GM12872 (cell line): ENCODE measurements around the gene ELANE.

Experiments
- CTCF ChIP-seq: IDR thresholded peaks from 3 replicates; pipeline ENCODE4 v1.5.1; 2011; ENCODE audit warnings: low read depth, mild to moderate bottlenecking, low read length, moderate library complexity; ENCODE audit not compliant: insufficient read depth

The ELANE gene

GRCh38 chr19:901216-902092 is 49.4 kb downstream of the ELANE start:
- no peak for TF ChIP-seq CTCF

DNA sequence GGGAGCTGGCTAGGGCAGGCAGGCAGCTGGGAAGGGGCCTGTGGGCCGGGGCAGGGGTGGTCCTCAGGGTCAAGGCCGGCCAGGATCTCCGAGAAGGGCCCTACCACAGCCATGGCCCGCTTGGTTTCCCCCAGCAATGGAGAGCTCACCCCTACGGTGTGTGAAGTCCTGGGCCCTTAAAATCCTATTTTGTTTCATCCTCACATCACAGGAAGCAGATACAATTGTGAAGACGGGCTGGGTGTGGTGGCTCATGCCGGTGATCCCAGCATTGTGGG is 49.9 kb downstream of the ELANE start:
- TF ChIP-seq CTCF: no peak

DNA sequence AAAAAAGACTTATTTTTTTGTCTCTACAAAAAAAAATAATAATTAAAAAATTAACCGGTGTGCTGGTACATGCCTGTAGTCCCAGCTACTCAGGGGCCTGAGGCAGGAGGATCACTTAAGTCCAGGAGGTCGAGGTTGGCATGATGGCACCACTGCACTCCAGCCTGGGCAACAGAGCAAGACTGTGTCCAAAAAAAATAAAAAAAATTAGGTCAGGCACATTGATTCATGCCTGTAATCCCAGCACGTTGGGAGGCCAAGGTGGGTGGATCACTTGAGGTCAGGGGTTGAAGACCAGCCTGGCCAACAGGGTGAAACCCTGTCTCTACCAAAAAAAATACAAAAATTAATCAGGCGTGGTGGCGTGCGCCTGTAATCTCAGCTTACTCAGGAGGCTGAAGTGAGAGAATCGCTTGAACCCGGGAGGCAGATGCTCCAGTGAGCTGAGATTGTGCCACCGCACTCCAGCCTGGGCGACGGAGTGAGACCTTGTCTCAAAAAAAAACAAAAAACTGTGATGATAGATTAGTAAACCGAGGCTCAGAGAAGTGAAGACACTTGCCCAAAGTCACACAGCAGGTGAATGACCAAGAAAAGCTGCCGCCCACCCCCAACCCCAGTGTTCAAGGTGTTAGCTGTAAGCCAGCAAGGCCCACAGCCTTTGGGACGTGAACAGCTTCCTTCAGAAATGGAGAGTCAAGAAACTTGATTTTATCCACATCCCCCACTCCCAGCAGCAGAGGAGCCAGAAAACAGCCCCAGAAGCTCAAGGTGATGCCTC is 50.5 kb downstream of the ELANE start:
- no peak for TF ChIP-seq CTCF

- TF ChIP-seq CTCF: no peak
Observed at GRCh38 chr19:903266-903797, 51.2 kb downstream of the ELANE start.

DNA sequence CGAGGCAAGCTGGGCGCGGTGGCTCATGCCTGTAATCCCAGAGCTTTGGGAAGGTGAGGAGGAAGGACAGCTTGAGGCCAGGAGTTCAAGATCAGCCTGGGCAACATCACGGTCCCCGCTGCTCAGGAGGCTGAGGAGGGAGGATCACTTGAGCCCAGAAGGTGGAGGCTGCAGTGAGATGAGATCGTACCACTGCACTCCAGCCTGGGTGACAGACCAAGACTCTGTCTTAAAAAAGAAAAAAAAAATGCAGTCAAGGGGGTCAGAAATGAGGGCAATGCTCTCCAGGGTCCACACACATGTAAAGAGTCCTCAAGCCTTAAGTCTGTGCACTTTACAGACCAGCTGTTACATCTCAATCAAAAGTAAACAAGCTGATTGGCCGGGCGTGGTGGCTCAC is 52.4 kb downstream of the ELANE start:
- TF ChIP-seq CTCF: no peak
